Hematopoietic multipotent progenitor cell treated with erythropoietin and hydrocortisone succinate and interleukin-3 and kit ligand, for 6 days (in vitro differentiated cells): ENCODE results near the gene USO1.
"Not testable (repeated sequence)": the region's sequence is repeated elsewhere in the genome, so short reads cannot be mapped to it uniquely, and the experiment has no call there.

ENCODE experiments used
- DNase-seq: peaks from one replicate; pipeline ENCODE4 v3.0.0-alpha.2; 2015

Gene USO1

GRCh38 chr4:75724066-75724866 is at the start of gene USO1:
Gene USO1, plus strand, starts transcription at chr4:75724577. Its CDS starts 243 bp downstream, at chr4:75724820.
- DNase-seq = peak; percentile 99

GRCh38 chr4:75675004-75675531 is 49.3 kb upstream of the USO1 start:
- no peak for DNase-seq

GRCh38 chr4:75678473-75678872 is 45.9 kb upstream of the USO1 start:
- DNase-seq = no peak

- DNase-seq = no peak
Measured at GRCh38 chr4:75678965-75679364, 45.4 kb upstream of the USO1 start.

GRCh38 chr4:75679876-75680575 is 44.4 kb upstream of the USO1 start:
- DNase-seq = no peak

- no peak for DNase-seq
Measured at GRCh38 chr4:75683482-75684155, 40.8 kb upstream of the USO1 start.

- no peak for DNase-seq
Measured at GRCh38 chr4:75685546-75686189, 38.7 kb upstream of the USO1 start.

- DNase-seq = peak; percentile 17
Measured at GRCh38 chr4:75686346-75686745, 38.0 kb upstream of the USO1 start.

GRCh38 chr4:75687125-75687524 is 37.3 kb upstream of the USO1 start:
- peak; percentile 13 for DNase-seq

- not testable (repeated sequence) for DNase-seq
Measured at GRCh38 chr4:75692066-75692465, 32.3 kb upstream of the USO1 start.

GRCh38 chr4:75696071-75696470 is 28.3 kb upstream of the USO1 start:
- DNase-seq = no peak

GRCh38 chr4:75696581-75696980 is 27.8 kb upstream of the USO1 start:
- no peak for DNase-seq

GRCh38 chr4:75698162-75698962 is 26.0 kb upstream of the USO1 start:
- peak; percentile 70 for DNase-seq

GRCh38 chr4:75698963-75699228 is 25.5 kb upstream of the USO1 start:
- DNase-seq = no peak

GRCh38 chr4:75699299-75699698 is 25.1 kb upstream of the USO1 start:
- DNase-seq = no peak

GRCh38 chr4:75702919-75703411 is 21.4 kb upstream of the USO1 start:
- no peak for DNase-seq

- DNase-seq = no peak
Measured at GRCh38 chr4:75705198-75705977, 19.0 kb upstream of the USO1 start.

- peak; percentile 67 for DNase-seq
Measured at GRCh38 chr4:75708218-75708691, 16.1 kb upstream of the USO1 start.

GRCh38 chr4:75710246-75710645 is 14.1 kb upstream of the USO1 start:
- DNase-seq = no peak

- no peak for DNase-seq
Measured at GRCh38 chr4:75714011-75714410, 10.4 kb upstream of the USO1 start.

- DNase-seq = no peak
Measured at GRCh38 chr4:75714704-75715103, 9.7 kb upstream of the USO1 start.
